Measurements from ENCODE around the gene TOP3A.

- TF ChIP-seq CTCF (conservative IDR thresholded peaks at IDR 0.05; ENCODE audit: low read depth in 2 of 2) (no peak), EZH2 (IDR thresholded peaks at IDR 0.05; ENCODE audit: low read depth, unreplicated experiment) (no peak), REST (IDR thresholded peaks at IDR 0.05; ENCODE audit: unreplicated experiment) (no peak), EZH2phosphoT487 (IDR thresholded peaks at IDR 0.05; ENCODE audit: unreplicated experiment) (no peak), NANOG (IDR thresholded peaks at IDR 0.05; ENCODE audit: borderline replicate concordance) (no peak), POLR2AphosphoS5 (IDR thresholded peaks at IDR 0.05; ENCODE audit: low read depth) (peak; percentile 8; the same call in 1 of the 2 replicates), STAT1 (IDR thresholded peaks at IDR 0.05; ENCODE audit: unreplicated experiment) (no peak), ETS1 (IDR thresholded peaks at IDR 0.05) (peak; percentile 62), CREB1 (CRISPR knock-in tag; IDR thresholded peaks at IDR 0.05; ENCODE audit: low read depth) (no peak)
Observed at GRCh38 chr17:18225121-18225641, 89.6 kb downstream of the TOP3A start, which contains the start of gene LLGL1.

Measured in GM23338 (cell line).